BJ (cell line): Measurements from ENCODE around the gene POU2AF3. TPM values are rescaled to one million over a fixed set of nuclear protein-coding genes. Genes with fewer than 3 reads are reported as not detected.
A peak's percentile ranks its signal among the peaks of the same experiment; 100 is the strongest.

Experiments
- CTCF ChIA-PET: fragments of 350-600 bp; formaldehyde crosslinking; extraction: SDS; loops from one replicate; lab custom pipeline; 2021; ENCODE audit warnings: antibody characterized with exemption, inconsistent platforms; lab: Yijun Ruan, JAX
- POLR2A ChIA-PET: fragments of 300-600 bp; sonication (Branson Sonifier 250); formaldehyde crosslinking; extraction: SDS; loops from one replicate; lab custom pipeline; 2021; ENCODE audit warnings: antibody characterized with exemption; lab: Charles Lee
- DNase-seq: peaks from one replicate; pipeline ENCODE4 v3.0.0-alpha.2; 2011; ENCODE audit warnings: low read depth
- H3K27me3 ChIP-seq: 2 replicates; pipeline ENCODE4 v1.6.0; 2011; ENCODE audit warnings: low read length; ENCODE audit not compliant: control insufficient read depth, insufficient read depth
- H3K36me3 ChIP-seq: 2 replicates; pipeline ENCODE4 v1.5.1; 2011; ENCODE audit warnings: low read length; ENCODE audit not compliant: control insufficient read depth, insufficient read depth
- H3K4me3 ChIP-seq: 2 replicates; pipeline ENCODE4 v1.5.1; 2011; ENCODE audit warnings: low read depth, mild to moderate bottlenecking, control low read depth, low read length
- CTCF ChIP-seq: IDR thresholded peaks from 2 replicates; pipeline ENCODE4 v1.5.1; 2011; ENCODE audit warnings: low read depth, mild to moderate bottlenecking, control low read depth, inconsistent platforms, low read length, moderate library complexity; ENCODE audit not compliant: insufficient read depth
- polyA minus RNA-seq: library from RNA; depleted of rRNA, polyadenylated mRNA; stranded (reverse); fragments of >200 nt; gene quantifications from 2 replicates; pipeline ENCODE4 v1.2.3, GENCODE V29; 2011; rRNA and poly(A)+ RNA removed
- polyA plus RNA-seq: library from polyadenylated mRNA; depleted of rRNA; stranded (reverse); fragments of >200 nt; gene quantifications from 2 replicates; pipeline ENCODE4 v1.2.3, GENCODE V29; 2011; rRNA removed

POU2AF3 gene
- not detected in 2 replicates for polyA plus RNA-seq
- not detected in 2 replicates for polyA minus RNA-seq

- Histone ChIP-seq H3K4me3 (peak within 1 kb of the TSS; percentile 45), H3K36me3 (no peaks in the 10 kb centered on the region), H3K27me3 (peaks cover 34% of the 10 kb centered on the region)
- ChIA-PET POLR2A (no interaction called here), CTCF (interaction anchor here (1.0 to 2.6 kb wide), 10 partner anchors 8 to 147 kb away, joined by 3 to 20 read pairs (median 4); no protein-coding TSS in a partner anchor)
- no peak for TF ChIP-seq CTCF
- DNase-seq, result no peak
Measured at GRCh38 chr11:111298413-111299100, at the start of gene POU2AF3. Gene POU2AF3 (plus strand): TSS chr11:111298546. CDS start chr11:111298582, 36 bp downstream.

- POLR2A ChIA-PET, result no interaction called here
- no peak for DNase-seq
- no peaks in the 10 kb centered on the region for H3K36me3 ChIP-seq
- peaks cover 4% of the 10 kb centered on the region for H3K27me3 ChIP-seq
- H3K4me3 ChIP-seq, result no peak overlapping the region
- CTCF ChIA-PET, result no interaction called here
- no peak for TF ChIP-seq CTCF
Measured at GRCh38 chr11:111250936-111251335, 47.4 kb upstream of the POU2AF3 start.

GRCh38 chr11:111253131-111253530, 45.2 kb upstream of the POU2AF3 start:
- Histone ChIP-seq H3K36me3 (no peaks in the 10 kb centered on the region), H3K27me3 (peaks cover 4% of the 10 kb centered on the region), H3K4me3 (no peak overlapping the region)
- ChIA-PET CTCF (no interaction called here), POLR2A (no interaction called here)
- TF ChIP-seq CTCF, result no peak
- DNase-seq, result no peak

- no peak for TF ChIP-seq CTCF
- ChIA-PET CTCF (no interaction called here), POLR2A (no interaction called here)
- H3K27me3 ChIP-seq, result peaks cover 4% of the 10 kb centered on the region
- H3K36me3 ChIP-seq, result no peaks in the 10 kb centered on the region
- no peak for DNase-seq
- no peak overlapping the region for H3K4me3 ChIP-seq
Measured at GRCh38 chr11:111253630-111254029, 44.7 kb upstream of the POU2AF3 start.

- no peak for TF ChIP-seq CTCF
- no peak for DNase-seq
- POLR2A ChIA-PET, result no interaction called here
- Histone ChIP-seq H3K36me3 (no peaks in the 10 kb centered on the region), H3K27me3 (no peaks in the 10 kb centered on the region; the same call in 1 of the 2 replicates), H3K4me3 (no peak overlapping the region)
- CTCF ChIA-PET, result interaction anchor here (0.6 kb wide), 1 partner anchor 20 kb away, joined by 5 read pairs; no protein-coding TSS in a partner anchor
Measured at GRCh38 chr11:111258046-111258445, 40.3 kb upstream of the POU2AF3 start.
